K562 (cell line): ENCODE measurements around the gene RFLNA. TPM values are rescaled to one million over a fixed set of nuclear protein-coding genes. Genes with fewer than 3 reads are reported as not detected.

Experiments used
- ATAC-seq: fragments of 200-7000 bp; cut with Tn5 transposase; 3 replicates; pipeline ENCODE4 v1.9.1; 2020; ENCODE audit warnings: moderate library complexity
- BruUV-seq: library from RNA; stranded (reverse); fragments of 400-500 nt; replicated peaks from 2 replicates; lab custom pipeline; 2021; lab: Mats Ljungman, UMichigan
- CTCF ChIA-PET: fragments of 300-600 bp; formaldehyde crosslinking; extraction: SDS; loops from one replicate; lab custom pipeline; 2021; ENCODE audit warnings: low intra/inter-chr PET ratio; lab: Yijun Ruan, JAX
- POLR2A ChIA-PET: fragments of 300-600, 350-650 bp; sonication (Branson Sonifier 250); formaldehyde crosslinking; extraction: SDS; loops from one replicate; lab custom pipeline; 2021; ENCODE audit warnings: antibody characterized with exemption, inconsistent platforms; lab: Yijun Ruan, JAX
- DNase-seq, 4 experiments: peaks; one replicate each; pipeline versions ENCODE4 v3.0.0 to v3.0.0-alpha.2; 2011 to 2018; ENCODE audit warnings: low spot score in 3 of 4, mixed read lengths in 3 of 4; ENCODE audit errors: extremely low read depth in 1 of 4
- FAIRE-seq: peaks from 2 replicates; lab custom pipeline; 2011; peaks lifted over from hg19 to GRCh38; lab: Jason Lieb, UNC
- H2AFZ ChIP-seq: 2 replicates; pipeline ENCODE4 v1.6.0; 2011; ENCODE audit warnings: low read depth, low read length, control low read depth, inconsistent platforms
- H3K27ac ChIP-seq: fragments of 200-600 bp; 3 replicates; pipeline ENCODE4 v1.8.0; 2011; ENCODE audit warnings: low read depth, mild to moderate bottlenecking, control low read depth, inconsistent platforms, low read length, moderate library complexity, mixed read lengths; ENCODE audit errors: extremely low read depth
- H3K27me3 ChIP-seq, 2 experiments: fragments of 300-600 bp in 1 of 2; 2 replicates in 1 of 2; 3 replicates in 1 of 2; pipeline versions ENCODE4 v1.6.0 to v1.8.0; 2011; ENCODE audit warnings: inconsistent platforms in 2 of 2, low read length in 2 of 2, mild to moderate bottlenecking in 1 of 2, mixed read lengths in 1 of 2, moderate library complexity in 1 of 2; ENCODE audit not compliant: control insufficient read depth in 2 of 2, insufficient read depth in 2 of 2
- H3K36me3 ChIP-seq: fragments of 300-600 bp; 3 replicates; pipeline ENCODE4 v1.8.0; 2011; ENCODE audit warnings: mild to moderate bottlenecking, low read length, inconsistent platforms; ENCODE audit not compliant: control insufficient read depth, insufficient read depth
- H3K4me1 ChIP-seq, 2 experiments: fragments of 200-600 bp in 1 of 2; replicated peaks in 1 of 2; 2 replicates in 1 of 2; 3 replicates in 1 of 2; pipeline versions ENCODE4 v1.5.1 to v1.8.0; 2011; ENCODE audit warnings: inconsistent platforms in 2 of 2, low read length in 2 of 2, mild to moderate bottlenecking in 1 of 2, mixed read lengths in 1 of 2, moderate library complexity in 1 of 2; ENCODE audit not compliant: control insufficient read depth in 2 of 2, insufficient read depth in 2 of 2
- H3K4me2 ChIP-seq: 2 replicates; pipeline ENCODE4 v1.6.1; 2011; ENCODE audit warnings: low read length, control low read depth, inconsistent platforms, mixed read lengths; ENCODE audit not compliant: insufficient read depth
- H3K4me3 ChIP-seq: fragments of 200-600 bp; sonication (generic), shearing (Covaris generic); 2 replicates; pipeline ENCODE4 v1.5.1; 2016; ENCODE audit warnings: control low read depth, inconsistent platforms
- H3K79me2 ChIP-seq: fragments of 200-600 bp; 3 replicates; pipeline ENCODE4 v1.8.0; 2011; ENCODE audit warnings: low read length, inconsistent platforms; ENCODE audit not compliant: control insufficient read depth, insufficient read depth
- H3K9ac ChIP-seq, 2 experiments: 2 replicates each; pipeline versions ENCODE4 v1.6.0 to v1.6.1; 2011; ENCODE audit warnings: low read depth in 2 of 2, low read length in 2 of 2, control low read depth in 1 of 2, inconsistent platforms in 1 of 2, mild to moderate bottlenecking in 1 of 2, mixed read lengths in 1 of 2; ENCODE audit not compliant: insufficient read depth in 1 of 2
- H3K9me1 ChIP-seq: one replicate; pipeline ENCODE4 v1.6.0; 2011; ENCODE audit warnings: inconsistent platforms, mild to moderate bottlenecking, low read length, moderate library complexity; ENCODE audit not compliant: control insufficient read depth, insufficient read depth
- H3K9me3 ChIP-seq: replicated peaks from 2 replicates; pipeline ENCODE4 v1.5.1; 2011; ENCODE audit warnings: low read depth, low read length, inconsistent platforms; ENCODE audit not compliant: control insufficient read depth, insufficient read depth
- H4K20me1 ChIP-seq: replicated peaks from 2 replicates; pipeline ENCODE4 v1.6.1; 2011; ENCODE audit warnings: low read length, inconsistent platforms, mixed read lengths; ENCODE audit not compliant: control insufficient read depth, insufficient read depth
- CBX3 ChIP-seq, 2 experiments: IDR thresholded peaks; 1 replicate in 1 of 2; 2 replicates in 1 of 2; pipeline ENCODE4 v1.6.1; 2012; ENCODE audit warnings: inconsistent platforms in 2 of 2, low read length in 2 of 2, borderline replicate concordance in 1 of 2, control low read depth in 1 of 2
- FOXA1 ChIP-seq: fragments of 450-650 bp; IDR thresholded peaks from 2 replicates; pipeline ENCODE4 v1.6.1; 2016; ENCODE audit warnings: mild to moderate bottlenecking, borderline replicate concordance
- FOXJ2 ChIP-seq: fragments of 200-800 bp; sonication (Bioruptor generic); IDR thresholded peaks from 2 replicates; pipeline ENCODE4 v1.6.1; 2016; ENCODE audit warnings: missing genetic modification characterization, missing compliant biosample characterization
- RB1 ChIP-seq: fragments of 450-650 bp; IDR thresholded peaks from 2 replicates; pipeline ENCODE4 v1.6.1; 2017; ENCODE audit warnings: low read depth, mild to moderate bottlenecking
- RBM34 ChIP-seq: fragments of 200-400 bp; formaldehyde crosslinking; IDR thresholded peaks from 2 replicates; pipeline ENCODE4 v1.6.1; 2018; ENCODE audit warnings: low read length, borderline replicate concordance; ENCODE audit not compliant: insufficient read depth
- ZFP1 ChIP-seq: fragments of 450-650 bp; formaldehyde crosslinking; IDR thresholded peaks from 2 replicates; pipeline ENCODE4 v1.4.0; 2020; ENCODE audit warnings: mild to moderate bottlenecking, mixed read lengths
- WGBS: fragments of 100-300 bp; shearing (Covaris generic); methylation state at CpG from one replicate; pipeline ENCODE4 v1.1.6; 2016; ENCODE audit warnings: low coverage, mixed read lengths; ENCODE audit not compliant: insufficient coverage; ENCODE audit errors: missing lambda C conversion rate; 5-methylcytosine and 5-hydroxymethylcytosine counted together
- in situ Hi-C: fragments of 300-500 bp; cut with MboI; formaldehyde crosslinking; loops from 4 replicates; pipeline ENCODE4 v1.15.0; 2018; ENCODE audit warnings: inconsistent platforms, mixed read lengths
- intact Hi-C: fragments of 100-400 bp; cut with micrococcal nuclease; formaldehyde crosslinking; loops from 2 replicates; pipeline ENCODE4 v1.14.2; 2022
- polyA plus RNA-seq, 8 experiments: library from polyadenylated mRNA; depleted of rRNA in 4 of 8; stranded (reverse) in 5 of 8; unstranded in 3 of 8; fragments of >200 nt; fragmentation: Nextera tagmentation in 2 of 8; fragmentation: Illumina TruSeq in 1 of 8; extraction: Ambion mirVana in 2 of 8; extraction: Trizol in 1 of 8; gene quantifications; 2 replicates each; pipeline versions ENCODE4 v1.2.1 to v1.2.3, GENCODE V29; 2011 to 2014; ENCODE audit warnings: inconsistent platforms in 1 of 8, missing spikeins in 1 of 8
- total RNA-seq, 7 experiments: library from RNA; depleted of rRNA in 6 of 7; stranded (reverse); fragments of >200 nt in 6 of 7; fragmentation: Illumina TruSeq in 2 of 7; extraction: Trizol in 2 of 7; gene quantifications; 2 replicates each; pipeline versions ENCODE4 v1.2.1 to v1.2.3, GENCODE V29; 2011 to 2021; ENCODE audit warnings: low replicate concordance in 1 of 7

Gene RFLNA
- total and polyA plus RNA-seq, 9 of the 15 experiments (the other 6 are each of a cell fraction or from before 2014, with no cell fraction given) = not detected

DNA sequence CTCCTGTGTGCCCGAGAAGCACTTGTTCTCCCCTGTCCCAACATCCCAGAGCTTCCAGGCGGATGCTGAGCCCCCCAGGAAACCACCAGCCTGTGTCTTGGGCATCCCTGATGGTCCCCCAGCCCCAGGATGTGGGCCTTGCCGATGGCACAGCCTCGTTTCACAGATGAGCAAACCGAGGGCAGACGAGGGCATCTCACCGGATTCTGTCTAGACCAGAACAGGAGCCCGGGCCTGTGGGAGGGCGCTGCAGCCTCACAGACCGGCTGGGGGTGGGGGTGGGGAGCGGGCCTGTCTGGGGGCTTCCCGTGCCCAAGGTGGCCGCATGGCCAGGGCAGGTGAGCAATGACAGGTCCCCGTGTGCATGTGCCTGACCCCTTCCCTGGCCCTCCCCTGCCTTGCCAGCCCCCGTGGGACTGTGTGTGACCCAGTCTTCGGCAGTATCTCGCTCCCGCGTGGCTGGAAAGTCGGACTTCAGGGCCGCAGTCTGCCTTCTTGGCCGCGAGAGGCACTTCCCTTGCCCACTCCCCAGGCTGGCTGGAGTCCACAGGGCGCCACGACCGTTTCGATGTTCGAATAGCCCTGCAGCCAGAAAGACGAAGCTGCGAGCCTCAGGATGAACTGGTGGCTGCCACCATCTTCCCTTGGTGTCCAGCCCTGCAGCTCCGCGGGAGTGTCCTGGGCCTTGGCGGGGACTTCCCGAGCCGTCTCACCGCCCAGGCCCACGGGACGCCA, 8.9 kb downstream of the RFLNA start:
- no peaks in the 10 kb centered on the region for H3K36me3 ChIP-seq
- TF ChIP-seq RBM34 (no peak), ZFP1 (CRISPR knock-in tag) (no peak), FOXA1 (no peak), RB1 (no peak), FOXJ2 (tag) (no peak), CBX3 (IDR thresholded peaks at IDR 0.05; ENCODE audit: borderline replicate concordance in 1 of 2, low read length in 2 of 2) (no peak)
- ATAC-seq (no peak), FAIRE-seq (no peak), DNase-seq (no peak)
- H3K27me3 ChIP-seq = peaks cover 36 to 91% of the 10 kb centered on the region in 2 experiments; a peak in 4 of 5 replicates
- H2AFZ ChIP-seq = no peak overlapping the region
- peaks cover 9% of the 10 kb centered on the region; the same call in 1 of the 2 replicates for H4K20me1 ChIP-seq
- POLR2A ChIA-PET = interaction anchor here (0.6 to 0.9 kb wide), 3 partner anchors 10 to 455 kb away, joined by 3 to 4 read pairs (median 3); no protein-coding TSS in a partner anchor
- no TSS peak for BruUV-seq
- WGBS = 7% methylated on average over 26 of the region's 38 CpGs
- H3K4me1 ChIP-seq = peaks cover 0 to 24% of the 10 kb centered on the region in 2 experiments; a peak in 2 of 5 replicates
- no peak overlapping the region for H3K4me3 ChIP-seq
- no peak overlapping the region for H3K9ac ChIP-seq
- no peak overlapping the region for H3K4me2 ChIP-seq
- in situ Hi-C loops (no loop called here), intact Hi-C loops (loop anchor here (10.0 kb wide), 1 partner anchor 139 kb away; no protein-coding TSS in a partner anchor)
- no peaks in the 10 kb centered on the region for H3K9me3 ChIP-seq
- CTCF ChIA-PET = no interaction called here
- H3K27ac ChIP-seq = no peak overlapping the region
- H3K9me1 ChIP-seq = no peaks in the 10 kb centered on the region
- H3K79me2 ChIP-seq = no peaks in the 10 kb centered on the region
